HUDEP-2 (cell line): ENCODE data around the gene HIRIP3.
"Not testable (repeated sequence)": the region's sequence is repeated elsewhere in the genome, so short reads cannot be mapped to it uniquely, and the experiment has no call there.

Experiments used
- DNase-seq, 76 experiments: peaks; one replicate each; lab custom pipeline; 2025; ENCODE audit not compliant: unreplicated experiment in 76 of 76; lab: John Stamatoyannopoulos, UW

HIRIP3 gene, protein sequence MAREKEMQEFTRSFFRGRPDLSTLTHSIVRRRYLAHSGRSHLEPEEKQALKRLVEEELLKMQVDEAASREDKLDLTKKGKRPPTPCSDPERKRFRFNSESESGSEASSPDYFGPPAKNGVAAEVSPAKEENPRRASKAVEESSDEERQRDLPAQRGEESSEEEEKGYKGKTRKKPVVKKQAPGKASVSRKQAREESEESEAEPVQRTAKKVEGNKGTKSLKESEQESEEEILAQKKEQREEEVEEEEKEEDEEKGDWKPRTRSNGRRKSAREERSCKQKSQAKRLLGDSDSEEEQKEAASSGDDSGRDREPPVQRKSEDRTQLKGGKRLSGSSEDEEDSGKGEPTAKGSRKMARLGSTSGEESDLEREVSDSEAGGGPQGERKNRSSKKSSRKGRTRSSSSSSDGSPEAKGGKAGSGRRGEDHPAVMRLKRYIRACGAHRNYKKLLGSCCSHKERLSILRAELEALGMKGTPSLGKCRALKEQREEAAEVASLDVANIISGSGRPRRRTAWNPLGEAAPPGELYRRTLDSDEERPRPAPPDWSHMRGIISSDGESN

DNA sequence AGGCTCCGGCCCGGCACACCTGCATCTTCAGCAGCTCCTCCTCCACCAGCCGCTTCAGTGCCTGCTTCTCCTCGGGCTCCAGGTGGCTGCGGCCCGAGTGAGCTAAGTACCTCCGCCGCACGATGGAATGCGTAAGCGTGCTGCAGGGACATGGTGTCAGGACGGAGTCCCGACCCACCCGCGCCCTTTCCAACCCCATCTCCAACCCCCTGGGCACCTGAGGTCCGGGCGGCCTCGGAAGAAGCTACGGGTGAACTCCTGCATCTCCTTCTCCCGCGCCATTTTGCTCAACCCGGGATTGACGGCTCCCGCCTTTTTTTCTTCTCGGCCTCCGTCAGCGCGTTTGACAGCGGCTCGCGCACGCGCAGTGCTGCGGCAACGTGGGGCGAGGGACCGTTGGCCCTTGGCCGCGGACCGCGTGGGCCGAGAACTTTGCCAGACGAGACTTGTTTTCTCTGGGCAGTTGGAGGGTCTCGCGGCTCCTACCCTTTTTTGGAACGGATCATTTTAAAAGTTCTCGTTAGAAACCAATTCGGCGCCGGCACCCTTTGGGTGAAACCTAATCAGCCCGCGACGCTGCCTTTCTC lies at the start of gene HIRIP3:
TSS of gene HIRIP3 (minus strand) at position 294 of the 587 bp plus-strand sequence. CDS start at position 282, 12 bp downstream.
- peak in 73 of 76 experiments; percentile 22 to 92 (median 76) for DNase-seq

DNA sequence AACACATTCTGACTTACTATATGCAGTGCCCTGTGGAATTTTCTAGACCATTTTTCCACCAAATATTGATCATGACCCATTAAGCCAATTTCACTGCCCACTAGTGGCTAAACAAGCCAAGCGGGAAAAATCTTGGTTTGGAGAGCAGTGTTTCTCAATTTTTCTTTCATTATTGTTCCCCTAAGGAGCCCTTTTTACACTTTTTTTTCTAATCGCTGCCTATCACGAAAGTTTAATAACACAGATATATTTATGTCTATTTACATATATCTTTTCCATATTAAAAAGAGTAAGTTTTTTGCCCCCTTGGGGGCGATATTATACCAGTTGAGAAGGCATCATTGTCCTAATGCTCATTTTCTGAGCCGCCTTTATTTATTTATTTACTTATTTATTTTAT lies 46.4 kb upstream of the HIRIP3 start:
- peak in 7 of 76 experiments; percentile 12 to 29 (median 21) for DNase-seq

DNA sequence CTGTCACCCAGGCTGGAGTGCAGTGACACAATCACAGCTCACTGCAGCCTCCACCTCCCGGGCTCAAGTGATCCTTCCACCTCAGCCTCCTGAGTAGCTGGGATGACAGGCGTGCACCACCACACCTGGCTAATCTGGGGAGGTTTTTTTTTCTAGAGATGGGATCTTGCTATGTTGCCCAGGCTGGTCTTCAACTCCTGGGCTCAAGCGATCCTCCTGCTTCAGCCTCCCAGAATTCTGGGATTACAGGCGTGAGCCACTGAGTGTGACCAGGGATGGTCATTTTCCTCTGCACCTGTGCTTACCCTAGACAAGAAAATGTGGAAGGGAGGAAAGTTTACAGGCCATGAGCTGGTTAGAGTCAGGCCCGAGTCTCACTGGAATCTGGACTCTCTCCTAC lies 45.3 kb upstream of the HIRIP3 start:
- not testable (repeated sequence) for DNase-seq

DNA sequence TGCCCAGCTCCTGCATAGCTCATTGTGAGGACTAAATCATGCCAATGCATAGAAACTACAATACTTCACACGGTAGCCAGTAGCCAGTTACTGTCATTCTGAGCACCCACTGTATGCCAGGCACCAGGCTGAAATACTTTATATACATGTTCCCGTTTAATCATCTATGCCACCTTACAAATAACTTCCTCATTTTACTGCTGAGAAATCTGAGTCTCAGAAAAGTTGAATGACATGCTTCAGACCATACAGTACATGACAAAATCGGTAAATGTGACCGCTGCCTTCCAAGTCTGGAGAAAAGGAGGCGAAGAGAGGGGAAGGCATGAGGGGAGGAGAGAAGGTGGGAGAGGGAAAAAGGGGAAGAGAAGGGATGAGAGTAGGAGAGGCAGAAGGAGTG lies 44.8 kb upstream of the HIRIP3 start:
- no peak for DNase-seq

DNA sequence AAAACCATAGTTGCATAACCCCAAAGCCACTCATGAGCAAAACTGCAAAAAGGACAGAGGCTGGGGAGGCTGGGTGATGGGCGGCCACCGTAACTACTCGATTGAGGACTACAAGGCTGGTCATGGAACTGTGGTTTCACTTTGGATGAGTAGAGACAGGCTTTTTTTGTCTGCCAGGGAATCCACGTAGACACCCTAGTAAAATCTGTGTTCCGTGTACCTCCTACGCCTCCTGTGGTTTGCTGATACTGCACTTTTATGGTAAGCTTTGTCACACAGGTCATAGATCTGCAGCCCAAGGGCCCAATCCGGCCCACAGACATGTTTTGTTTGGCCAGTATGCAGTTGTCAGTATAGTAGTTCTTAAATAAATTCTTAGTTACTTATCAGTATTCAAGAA lies 37.9 kb upstream of the HIRIP3 start:
- DNase-seq: peak in 2 of 76 experiments; percentile 17 to 22

DNA sequence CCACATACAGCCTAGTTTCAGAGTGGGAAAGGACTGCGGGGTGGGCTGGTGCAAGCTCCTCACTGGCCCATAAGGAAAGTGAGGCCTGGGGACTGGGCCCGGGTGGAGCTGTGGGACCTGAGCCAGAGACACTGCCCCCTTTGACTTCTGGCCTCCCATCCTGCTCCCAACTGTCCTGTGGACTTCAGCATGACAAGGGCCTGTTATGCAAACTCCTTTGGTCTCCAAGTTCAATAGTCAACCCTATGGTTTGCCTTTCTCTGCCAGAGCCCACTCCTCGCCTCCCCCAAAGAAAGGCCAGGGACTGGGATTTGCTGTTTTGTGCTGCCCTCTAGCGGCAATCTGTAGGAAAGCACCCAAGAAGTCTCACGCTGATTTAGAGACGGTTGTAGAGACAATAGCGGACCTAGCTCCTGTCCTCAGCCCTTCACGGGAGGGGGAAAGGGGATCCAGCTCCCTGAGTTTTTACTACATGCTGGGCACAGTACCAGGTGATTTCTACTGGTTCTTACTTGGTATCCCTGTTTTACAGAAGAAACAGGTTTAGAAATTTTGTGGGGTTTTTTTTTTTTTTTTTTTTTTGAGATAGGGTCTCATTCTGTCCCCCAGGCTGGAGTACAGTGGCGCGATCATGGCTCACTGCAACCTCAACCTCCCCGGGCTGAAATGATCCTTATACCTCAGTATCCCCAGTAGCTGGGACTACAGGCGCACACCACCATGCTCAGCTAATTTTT lies 36.8 kb upstream of the HIRIP3 start:
- DNase-seq: peak in 53 of 76 experiments; percentile 8 to 67 (median 35)

DNA sequence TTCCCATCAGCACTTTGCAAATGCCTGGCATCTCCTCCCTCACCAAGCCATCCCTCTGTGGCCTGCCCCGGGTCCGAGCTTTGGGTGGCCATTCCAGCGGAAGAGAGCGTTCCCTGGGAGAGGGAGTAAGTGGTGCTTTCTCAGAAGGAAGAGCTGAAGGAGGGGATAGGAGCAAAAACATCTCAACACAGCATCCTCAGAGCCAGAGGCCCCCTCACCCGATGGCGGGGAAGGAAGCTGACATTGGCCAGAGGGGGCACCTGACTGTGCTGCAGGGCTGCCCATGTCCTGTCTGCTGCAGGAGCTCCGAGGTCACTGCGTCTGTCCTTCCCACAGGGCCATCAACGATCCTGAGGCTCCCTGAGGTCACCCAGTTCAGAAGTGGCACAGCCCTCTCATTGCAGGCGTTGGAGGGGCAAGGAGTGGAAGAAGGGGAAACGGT lies 36.1 kb upstream of the HIRIP3 start:
- DNase-seq: no peak

DNA sequence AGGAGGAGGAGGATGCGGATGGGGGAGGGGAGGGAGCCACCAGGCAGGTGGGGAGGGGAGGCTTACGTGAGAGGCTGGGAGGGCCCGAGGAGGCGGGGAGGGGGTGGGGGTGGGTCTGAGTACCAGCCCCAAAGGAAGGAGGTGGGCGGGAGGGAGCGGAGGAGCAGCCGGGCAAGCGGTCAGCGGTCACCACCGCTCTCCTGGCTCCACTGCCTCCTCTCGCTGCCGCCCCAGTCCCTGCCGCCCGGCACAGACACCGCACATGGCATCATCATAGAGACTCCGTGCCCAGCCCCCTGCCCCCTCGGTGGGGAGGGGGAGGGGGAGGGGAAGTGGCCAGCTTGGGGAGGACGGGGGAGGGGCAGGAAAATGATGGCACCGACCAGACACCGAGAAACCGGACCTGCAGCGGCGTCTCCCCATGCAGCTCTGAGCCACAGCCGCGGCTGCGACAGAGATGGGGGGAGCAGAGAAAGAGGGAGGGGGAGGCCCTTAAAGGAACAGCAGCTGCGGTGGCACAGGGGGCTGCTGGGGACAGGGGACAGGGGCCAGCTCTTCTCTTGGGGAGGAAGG lies 35.5 kb upstream of the HIRIP3 start, which contains the start of gene TLCD3B:
TSS of gene TLCD3B (minus strand) at position 431 of the 573 bp plus-strand sequence. CDS start 744 bp downstream, outside the sequence.
- DNase-seq: no peak

DNA sequence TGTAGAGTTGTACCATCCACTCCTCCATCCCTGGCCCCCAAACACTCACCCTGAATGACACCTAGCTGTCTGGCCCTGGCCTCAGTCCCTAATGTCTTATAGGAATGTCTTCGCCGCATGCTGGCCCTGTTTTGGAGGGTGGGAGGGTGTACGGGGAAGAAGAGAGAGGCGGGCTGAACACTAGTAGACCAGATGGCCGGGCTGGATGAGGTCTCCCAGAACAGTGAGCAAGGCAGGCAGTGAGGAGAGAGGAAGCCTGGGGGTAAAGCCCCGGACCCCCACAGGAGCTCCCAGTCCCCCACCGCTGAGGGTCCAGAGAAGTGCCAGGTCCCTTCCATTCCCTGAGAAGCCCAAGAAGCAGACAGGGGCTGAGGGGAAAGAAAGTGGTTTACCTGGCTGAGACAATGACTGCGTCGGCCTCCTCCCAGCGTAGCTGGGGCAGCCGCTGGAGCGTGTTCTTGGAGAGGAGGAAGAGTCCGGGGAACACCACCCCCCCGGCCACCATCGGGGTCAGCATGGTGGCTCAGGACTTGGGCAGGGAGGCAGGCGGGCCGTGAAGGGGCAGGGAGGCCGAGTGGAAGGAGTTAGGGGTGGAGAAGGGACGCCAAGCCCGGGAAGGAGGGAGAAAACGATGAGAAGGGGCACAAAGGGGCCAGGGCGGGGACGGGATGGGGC lies 34.7 kb upstream of the HIRIP3 start:
- no peak for DNase-seq

DNA sequence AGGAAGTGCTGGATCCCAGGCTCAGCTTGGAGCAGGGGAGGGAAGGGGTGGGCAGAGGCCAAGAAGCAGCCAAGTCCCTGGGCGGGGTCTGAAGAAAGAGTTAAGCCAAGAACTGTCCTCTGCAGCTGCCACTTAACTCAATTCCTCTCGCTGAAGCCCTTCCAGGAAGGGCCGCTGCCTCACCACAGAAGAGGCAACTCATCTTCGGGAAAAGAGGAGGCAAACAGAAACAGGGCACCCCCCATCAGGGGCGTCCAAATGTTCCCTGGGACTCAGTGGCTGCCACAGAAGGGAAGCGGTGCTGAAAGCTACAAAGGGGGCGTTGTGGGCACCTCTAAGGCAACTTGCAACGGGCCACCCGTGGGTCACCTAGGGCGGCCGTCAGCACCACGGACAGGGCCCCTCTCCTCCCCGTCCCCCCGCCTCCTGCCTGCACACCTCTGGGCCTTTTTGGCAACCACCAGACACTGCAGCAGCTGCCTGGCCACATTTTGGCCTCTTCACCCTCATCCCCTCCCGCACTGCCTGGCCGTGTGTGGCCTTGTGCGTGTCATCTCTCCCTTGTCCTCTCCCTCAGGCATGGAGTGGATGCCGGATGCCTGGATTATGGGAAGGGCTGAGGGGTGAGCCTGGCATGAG lies 33.1 kb upstream of the HIRIP3 start:
- peak in 9 of 76 experiments; percentile 6 to 33 (median 15) for DNase-seq

DNA sequence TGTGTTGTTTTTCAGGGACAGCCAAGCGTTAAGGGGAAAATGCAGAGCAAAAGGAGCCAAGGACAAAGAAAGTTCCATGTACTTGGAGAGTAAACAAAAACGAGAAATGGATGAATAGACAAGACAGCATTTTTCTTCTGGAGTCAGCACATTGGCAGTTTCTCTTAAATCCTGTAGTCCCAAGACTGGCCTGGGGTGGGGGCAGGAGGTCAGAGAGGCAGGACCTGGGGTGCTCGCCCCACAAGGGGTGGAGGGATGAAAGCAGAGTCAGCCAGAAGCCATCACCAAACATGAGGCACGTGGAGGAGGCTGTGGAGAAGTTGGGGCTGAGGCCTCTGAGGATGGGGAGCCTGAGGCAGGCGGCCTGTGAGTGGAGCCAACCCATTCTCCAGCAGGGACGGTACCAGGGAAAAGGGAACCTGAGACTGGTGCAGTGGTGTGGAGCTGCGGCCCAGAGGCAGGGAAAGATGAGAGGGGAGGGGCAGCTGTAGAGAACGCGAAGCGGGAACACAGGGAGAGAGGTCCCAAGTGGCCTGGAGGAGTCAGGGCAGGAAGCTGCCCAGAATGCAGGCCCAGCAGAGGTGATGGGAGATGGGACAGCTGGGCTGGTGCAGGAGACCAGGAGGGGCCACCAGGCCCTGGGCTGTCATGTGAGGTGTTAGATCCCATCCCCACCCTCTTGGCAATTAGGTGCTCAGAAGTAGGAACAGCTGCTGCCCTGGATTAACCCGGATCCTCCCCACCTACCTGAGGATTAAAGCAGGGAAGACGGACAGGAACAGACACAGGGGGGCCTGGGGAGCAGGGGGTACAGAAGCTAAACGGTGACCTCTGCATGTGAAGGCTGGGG lies 32.4 kb upstream of the HIRIP3 start:
- DNase-seq: no peak

DNA sequence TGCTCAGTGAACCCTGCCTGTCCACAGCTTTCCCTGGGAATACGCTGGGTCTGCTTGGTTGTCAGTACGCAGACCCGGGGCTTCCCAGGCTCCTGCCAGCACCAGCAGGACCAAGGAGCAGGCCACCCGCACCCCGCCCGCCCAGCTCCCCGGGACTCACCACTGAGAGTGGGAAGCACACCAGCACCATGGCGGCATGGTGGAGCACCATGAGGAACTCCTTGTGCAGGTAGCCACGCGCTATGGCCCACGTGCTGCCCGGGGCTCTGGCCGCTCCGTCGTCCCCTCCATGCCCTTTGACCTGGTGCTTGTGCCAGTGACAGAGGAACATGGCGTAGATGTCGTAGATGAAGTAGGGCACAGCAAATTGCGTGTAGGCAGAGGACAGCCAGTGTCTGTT lies 31.0 kb upstream of the HIRIP3 start:
- DNase-seq: no peak

DNA sequence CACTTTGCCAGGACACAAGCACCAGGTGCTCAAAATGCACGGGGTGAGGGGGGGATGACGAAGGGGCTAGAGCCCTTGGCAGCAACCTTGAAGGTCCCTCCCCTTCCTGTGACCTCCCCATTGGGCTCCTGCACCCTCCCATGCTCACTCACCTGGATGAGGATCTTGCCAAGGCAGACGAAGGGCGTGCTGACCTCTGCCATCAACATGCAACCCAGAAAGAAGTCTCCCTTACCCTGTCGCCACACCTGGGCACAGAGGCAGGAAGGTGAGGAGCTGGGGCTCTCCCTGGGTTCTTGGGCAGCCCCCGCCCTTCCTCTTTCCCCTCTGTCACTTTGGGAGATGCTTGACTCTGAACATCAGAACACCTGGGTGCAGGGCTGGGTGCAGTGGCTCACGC lies 30.2 kb upstream of the HIRIP3 start:
- no peak for DNase-seq

DNA sequence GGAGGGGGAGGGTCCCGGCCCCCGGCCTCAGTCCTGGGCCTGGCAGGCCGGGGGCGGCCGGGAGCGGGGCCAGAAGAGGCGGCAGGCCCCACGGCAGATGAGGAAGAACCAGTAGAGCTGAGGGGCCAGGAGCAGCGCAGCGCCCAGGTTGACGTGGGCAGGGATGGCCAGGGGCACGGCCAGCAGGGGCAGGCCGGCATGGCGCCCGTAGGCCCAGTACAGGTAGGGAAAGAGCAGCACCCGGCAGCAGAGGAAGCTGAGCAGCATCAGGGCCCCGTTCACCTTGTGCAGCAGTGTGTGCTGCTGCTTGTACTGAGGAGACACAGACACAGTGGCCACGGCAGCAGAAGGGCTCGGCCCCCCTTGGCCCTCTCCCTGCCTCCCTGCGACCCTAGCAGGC lies 29.7 kb upstream of the HIRIP3 start:
- DNase-seq: no peak

DNA sequence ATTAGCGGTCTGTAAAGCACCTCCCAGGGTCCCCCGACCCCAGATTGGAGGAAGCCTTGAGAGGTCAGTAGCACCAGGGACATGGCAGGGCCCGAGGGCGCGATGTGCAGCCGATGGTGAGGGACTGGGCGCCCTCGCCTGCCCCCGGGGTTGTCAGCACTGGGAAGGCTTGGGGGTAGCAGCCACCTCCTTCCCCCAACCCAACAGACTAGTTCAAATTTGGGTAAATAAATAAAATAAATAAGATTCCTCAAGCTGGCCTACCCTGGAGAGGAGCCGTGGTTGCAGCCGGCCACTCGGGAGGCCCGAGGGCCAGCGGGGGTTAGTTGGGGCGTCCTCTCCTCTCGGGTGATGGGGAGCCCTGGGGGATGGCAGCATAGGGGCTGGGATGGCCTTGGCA lies 29.0 kb upstream of the HIRIP3 start:
- no peak for DNase-seq

DNA sequence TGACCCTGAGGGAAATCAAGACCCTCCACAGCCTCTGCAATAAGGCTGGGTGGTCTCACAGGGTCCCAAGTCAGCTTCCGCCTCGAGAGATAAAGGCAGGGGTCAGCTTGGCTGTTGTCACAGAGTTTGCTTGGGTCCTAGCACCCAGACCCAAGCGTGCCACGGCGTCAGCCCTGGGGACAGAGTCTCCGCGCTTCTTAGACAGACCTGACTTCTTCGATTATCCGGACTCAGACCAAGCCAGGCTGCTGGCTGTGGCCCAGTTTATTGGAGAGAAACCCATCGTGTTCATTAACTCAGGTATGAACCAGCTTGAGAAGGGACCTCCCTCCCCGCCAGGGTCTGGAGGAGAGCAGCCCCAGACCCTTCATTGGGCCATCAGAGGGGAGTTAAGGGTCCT lies 28.2 kb upstream of the HIRIP3 start:
- no peak for DNase-seq

DNA sequence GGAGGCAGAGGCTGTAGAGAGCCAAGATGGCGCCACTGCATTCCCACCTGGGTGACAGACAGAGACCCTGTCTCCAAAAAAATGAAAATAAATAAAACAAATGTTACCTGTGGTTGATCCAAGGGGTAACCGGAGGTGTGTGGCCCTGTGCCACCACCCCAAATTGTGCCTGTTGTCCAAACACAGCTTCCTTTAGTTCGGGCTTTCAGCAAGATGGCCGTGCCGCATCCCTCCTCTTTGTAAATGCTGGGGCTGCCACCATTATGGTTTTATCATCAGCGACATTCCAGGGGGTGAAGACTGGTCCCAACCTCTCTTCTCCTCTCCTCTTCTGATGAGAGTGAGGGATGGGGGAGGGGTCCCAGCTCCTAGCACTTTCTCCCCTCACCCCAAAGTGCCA lies 27.5 kb upstream of the HIRIP3 start, which contains the start of gene C16orf92:
TSS of gene C16orf92 (plus strand) at position 312 of the 400 bp plus-strand sequence. CDS start 143 bp downstream, outside the sequence.
- no peak for DNase-seq

DNA sequence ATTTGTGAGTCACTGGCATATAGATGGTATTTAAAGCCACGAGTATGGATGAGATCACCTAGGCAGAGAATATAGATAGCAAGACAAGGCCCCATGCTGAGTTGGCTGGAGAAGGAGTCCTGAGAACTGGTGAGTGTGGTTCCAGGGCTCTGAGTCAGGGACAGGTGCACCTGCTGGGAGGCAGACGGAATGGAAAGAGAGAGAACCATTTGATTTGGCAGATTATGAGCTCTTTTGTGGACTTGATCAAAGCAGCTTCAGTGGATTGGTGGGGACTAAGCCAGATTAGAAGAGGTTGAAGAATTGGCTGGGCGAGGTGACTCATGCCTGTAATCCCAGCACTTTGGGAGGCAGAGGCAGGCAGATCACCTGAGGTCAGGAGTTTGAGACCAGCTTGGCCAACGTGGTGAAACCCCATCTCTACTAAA lies 23.3 kb upstream of the HIRIP3 start:
- no peak for DNase-seq
